ENCODE data around the gene ZNF598. TPM values are rescaled to one million over a fixed set of nuclear protein-coding genes. Genes with fewer than 3 reads are reported as not detected.

The ZNF598 gene
- total RNA-seq, 1 experiment from 2014 or later, result 70.9 TPM

GRCh38 chr16:1976216-1976520 is 33.5 kb downstream of the ZNF598 start:
- Histone ChIP-seq H3K27me3 (ENCODE audit: insufficient read depth, low read length) (peaks cover 6% of the 10 kb centered on the region; the same call in 1 of the 2 replicates), H3K4me2 (ENCODE audit: insufficient read depth, insufficient read length, low read length) (no peak overlapping the region), H4K8ac (replicated peaks; ENCODE audit: insufficient read length, low read depth, low read length) (no peak overlapping the region), H2BK120ac (ENCODE audit: low read depth, low read length, poor library complexity, severe bottlenecking) (no peak overlapping the region), H2BK15ac (ENCODE audit: low read depth, low read length) (no peak overlapping the region), H2AK5ac (ENCODE audit: insufficient read length, low read length) (no peak overlapping the region), H2BK5ac (ENCODE audit: insufficient read length, low read length) (no peak overlapping the region), H2BK20ac (ENCODE audit: low read depth, low read length, poor library complexity, severe bottlenecking) (no peak overlapping the region), H3T11ph (ENCODE audit: low read length) (no peak overlapping the region), H3K23ac (ENCODE audit: insufficient read length, low read depth, low read length) (no peak overlapping the region), H3K4me1 (ENCODE audit: insufficient read depth, low read length) (no peaks in the 10 kb centered on the region), H3K23me2 (ENCODE audit: insufficient read length, low read depth, low read length, poor library complexity, severe bottlenecking) (peaks cover 17% of the 10 kb centered on the region), H3K79me1 (ENCODE audit: insufficient read depth, low read depth, low read length, poor library complexity, severe bottlenecking) (peaks cover 5% of the 10 kb centered on the region), H3K4ac (ENCODE audit: low read depth, low read length) (no peak overlapping the region), H4K5ac (ENCODE audit: insufficient read length, low read depth, low read length) (no peak overlapping the region), H4K20me1 (ENCODE audit: control insufficient read depth, insufficient read depth, insufficient read length) (no peaks in the 10 kb centered on the region), H4K91ac (ENCODE audit: insufficient read length, low read depth, low read length) (no peak overlapping the region), H3K14ac (ENCODE audit: insufficient read depth, low read length) (no peak overlapping the region), H2AFZ (ENCODE audit: low read length) (no peak overlapping the region), H3K27ac (ENCODE audit: insufficient read length, low read depth, low read length) (no peak overlapping the region), H3K56ac (ENCODE audit: insufficient read length, low read depth, low read length) (no peak overlapping the region), H3K9me3 (ENCODE audit: control insufficient read depth, low read depth, low read length) (no peaks in the 10 kb centered on the region), H3K79me2 (ENCODE audit: insufficient read depth, low read length) (peaks cover 6% of the 10 kb centered on the region; the same call in 1 of the 2 replicates), H2BK12ac (ENCODE audit: insufficient read length, low read depth, low read length) (no peak overlapping the region), H3K9ac (ENCODE audit: extremely low read depth, insufficient read length, low read length) (no peak overlapping the region), H3K18ac (ENCODE audit: insufficient read length, low read depth, low read length) (no peak overlapping the region)
- Mint-ChIP-seq H3K27ac (no peak overlapping the region; a peak in 1 of 7 replicates), H3K9me3 (no peaks in the 10 kb centered on the region), H3K4me3 (no peak overlapping the region), H3K36me3 (ENCODE audit: insufficient read depth in 1 of 3, low read depth in 3 of 3) (peaks cover 10 to 27% (median 25%) of the 10 kb centered on the region in 3 experiments), H3K4me1 (peaks cover 8 to 15% of the 10 kb centered on the region in 2 experiments), H3K27me3 (ENCODE audit: low read depth) (peaks cover 19% of the 10 kb centered on the region)
- no CpG with 5 or more reads among the region's 8 CpGs for WGBS (ENCODE audit: extremely low coverage, insufficient read length, low lambda C conversion rate)
- no peak for DNase-seq
- no peak for TF ChIP-seq CTCF (conservative IDR thresholded peaks at IDR 0.05)
